Activated naive CD4-positive, alpha-beta T cell treated with anti-CD3 and anti-CD28 coated beads, Interleukin-2, amount 50 U/mL, for 24 hours (primary cell): Measurements from ENCODE around the gene ST6GAL1.
"Not testable (repeated sequence)": the region's sequence is repeated elsewhere in the genome, so short reads cannot be mapped to it uniquely, and the experiment has no call there.

ENCODE experiments used
- H3K27ac Mint-ChIP-seq: one replicate; pipeline ENCODE4 v1.8.0; 2021; ENCODE audit warnings: mild to moderate bottlenecking, mixed read lengths
- H3K27me3 Mint-ChIP-seq: one replicate; pipeline ENCODE4 v1.8.0; 2021; ENCODE audit warnings: mixed read lengths
- H3K36me3 Mint-ChIP-seq: one replicate; pipeline ENCODE4 v1.8.0; 2021; ENCODE audit warnings: mixed read lengths
- H3K4me1 Mint-ChIP-seq: one replicate; pipeline ENCODE4 v1.8.0; 2021; ENCODE audit warnings: mixed read lengths
- H3K4me3 Mint-ChIP-seq: one replicate; pipeline ENCODE4 v1.8.0; 2021; ENCODE audit warnings: mild to moderate bottlenecking, mixed read lengths
- H3K9me3 Mint-ChIP-seq: one replicate; pipeline ENCODE4 v1.8.0; 2021; ENCODE audit warnings: mixed read lengths

Gene ST6GAL1

GRCh38 chr3:186949281-186949982 lies 19.1 kb downstream of the ST6GAL1 start:
- Mint-ChIP-seq H3K27me3 (no peaks in the 10 kb centered on the region), H3K4me3 (no peak overlapping the region), H3K9me3 (peaks cover 8% of the 10 kb centered on the region), H3K4me1 (peaks cover 74% of the 10 kb centered on the region), H3K27ac (peak overlapping the region; percentile 37), H3K36me3 (peaks cover 34% of the 10 kb centered on the region)

GRCh38 chr3:186950402-186951093 lies 20.2 kb downstream of the ST6GAL1 start:
- Mint-ChIP-seq H3K27ac (peak overlapping the region; percentile 3), H3K9me3 (peaks cover 8% of the 10 kb centered on the region), H3K4me1 (peaks cover 79% of the 10 kb centered on the region), H3K4me3 (no peak overlapping the region), H3K36me3 (peaks cover 34% of the 10 kb centered on the region), H3K27me3 (no peaks in the 10 kb centered on the region)

- Mint-ChIP-seq H3K27ac (peak overlapping the region; percentile 26), H3K4me1 (peaks cover 86% of the 10 kb centered on the region), H3K4me3 (no peak overlapping the region), H3K36me3 (peaks cover 32% of the 10 kb centered on the region), H3K9me3 (peaks cover 8% of the 10 kb centered on the region), H3K27me3 (no peaks in the 10 kb centered on the region)
Observed at GRCh38 chr3:186951640-186952552, 21.6 kb downstream of the ST6GAL1 start.

GRCh38 chr3:186953011-186953487 lies 22.7 kb downstream of the ST6GAL1 start:
- Mint-ChIP-seq H3K4me3 (peak overlapping the region; percentile 67), H3K27me3 (no peaks in the 10 kb centered on the region), H3K36me3 (peaks cover 31% of the 10 kb centered on the region), H3K9me3 (peaks cover 8% of the 10 kb centered on the region), H3K27ac (peak overlapping the region; percentile 82), H3K4me1 (peaks cover 86% of the 10 kb centered on the region)

GRCh38 chr3:186953992-186954699 lies 23.8 kb downstream of the ST6GAL1 start:
- H3K27ac Mint-ChIP-seq = peak overlapping the region; percentile 42
- peak overlapping the region; percentile 47 for H3K4me3 Mint-ChIP-seq
- H3K27me3 Mint-ChIP-seq, H3K9me3 Mint-ChIP-seq: not testable (repeated sequence)
- peaks cover 31% of the 10 kb centered on the region for H3K36me3 Mint-ChIP-seq
- peaks cover 79% of the 10 kb centered on the region for H3K4me1 Mint-ChIP-seq

- Mint-ChIP-seq H3K9me3 (peaks cover 8% of the 10 kb centered on the region), H3K27me3 (no peaks in the 10 kb centered on the region), H3K36me3 (peaks cover 25% of the 10 kb centered on the region), H3K4me1 (peaks cover 79% of the 10 kb centered on the region), H3K4me3 (no peak overlapping the region), H3K27ac (peak overlapping the region; percentile 52)
Observed at GRCh38 chr3:186955898-186956696, 25.8 kb downstream of the ST6GAL1 start.

GRCh38 chr3:186959029-186959624 lies 28.8 kb downstream of the ST6GAL1 start:
- peaks cover 13% of the 10 kb centered on the region for H3K36me3 Mint-ChIP-seq
- H3K27me3 Mint-ChIP-seq = no peaks in the 10 kb centered on the region
- H3K27ac Mint-ChIP-seq = no peak overlapping the region
- no peaks in the 10 kb centered on the region for H3K9me3 Mint-ChIP-seq
- H3K4me1 Mint-ChIP-seq = peaks cover 62% of the 10 kb centered on the region
- H3K4me3 Mint-ChIP-seq = no peak overlapping the region

GRCh38 chr3:186960347-186960746 lies 30.0 kb downstream of the ST6GAL1 start:
- H3K36me3 Mint-ChIP-seq = peaks cover 6% of the 10 kb centered on the region
- no peaks in the 10 kb centered on the region for H3K27me3 Mint-ChIP-seq
- H3K27ac Mint-ChIP-seq = peak overlapping the region; percentile 83
- no peaks in the 10 kb centered on the region for H3K9me3 Mint-ChIP-seq
- peaks cover 57% of the 10 kb centered on the region for H3K4me1 Mint-ChIP-seq
- no peak overlapping the region for H3K4me3 Mint-ChIP-seq

- no peaks in the 10 kb centered on the region for H3K27me3 Mint-ChIP-seq
- peak overlapping the region; percentile 2 for H3K27ac Mint-ChIP-seq
- peaks cover 2% of the 10 kb centered on the region for H3K36me3 Mint-ChIP-seq
- peaks cover 53% of the 10 kb centered on the region for H3K4me1 Mint-ChIP-seq
- no peak overlapping the region for H3K4me3 Mint-ChIP-seq
- no peaks in the 10 kb centered on the region for H3K9me3 Mint-ChIP-seq
Observed at GRCh38 chr3:186962445-186962844, 32.1 kb downstream of the ST6GAL1 start.

GRCh38 chr3:186963636-186964035 lies 33.3 kb downstream of the ST6GAL1 start:
- Mint-ChIP-seq H3K27ac (no peak overlapping the region), H3K27me3 (no peaks in the 10 kb centered on the region), H3K4me1 (peaks cover 58% of the 10 kb centered on the region), H3K9me3 (no peaks in the 10 kb centered on the region), H3K4me3 (no peak overlapping the region), H3K36me3 (peaks cover 4% of the 10 kb centered on the region)

- Mint-ChIP-seq H3K4me1 (peaks cover 60% of the 10 kb centered on the region), H3K4me3 (no peak overlapping the region), H3K27me3 (no peaks in the 10 kb centered on the region), H3K9me3 (no peaks in the 10 kb centered on the region), H3K27ac (no peak overlapping the region), H3K36me3 (peaks cover 4% of the 10 kb centered on the region)
Observed at GRCh38 chr3:186964071-186964470, 33.7 kb downstream of the ST6GAL1 start.

GRCh38 chr3:186964616-186965015 lies 34.3 kb downstream of the ST6GAL1 start:
- H3K36me3 Mint-ChIP-seq = peaks cover 7% of the 10 kb centered on the region
- peaks cover 60% of the 10 kb centered on the region for H3K4me1 Mint-ChIP-seq
- H3K9me3 Mint-ChIP-seq = no peaks in the 10 kb centered on the region
- H3K4me3 Mint-ChIP-seq = no peak overlapping the region
- no peak overlapping the region for H3K27ac Mint-ChIP-seq
- no peaks in the 10 kb centered on the region for H3K27me3 Mint-ChIP-seq

GRCh38 chr3:186965141-186965879 lies 35.0 kb downstream of the ST6GAL1 start:
- Mint-ChIP-seq H3K4me1 (peaks cover 55% of the 10 kb centered on the region), H3K27me3 (no peaks in the 10 kb centered on the region), H3K36me3 (peaks cover 7% of the 10 kb centered on the region), H3K4me3 (no peak overlapping the region), H3K9me3 (no peaks in the 10 kb centered on the region), H3K27ac (peak overlapping the region; percentile 71)
